Endodermal cell (in vitro differentiated cells): Measurements from ENCODE around the gene PFN3. TPM values are rescaled to one million over a fixed set of nuclear protein-coding genes. Genes with fewer than 3 reads are reported as not detected.
A peak's percentile ranks its signal among the peaks of the same experiment; 100 is the strongest.

Experiments used
- DNase-seq: peaks from one replicate; pipeline ENCODE4 v3.0.0-alpha.2; 2017
- H3K27ac ChIP-seq: 2 replicates; pipeline ENCODE4 v1.5.1; 2013; ENCODE audit warnings: mild to moderate bottlenecking, low read depth, low read length, moderate library complexity
- H3K27me3 ChIP-seq: 2 replicates; pipeline ENCODE4 v1.6.1; 2013; ENCODE audit warnings: mild to moderate bottlenecking, low read length, moderate library complexity; ENCODE audit not compliant: insufficient read depth, control insufficient read depth, poor library complexity, severe bottlenecking
- H3K36me3 ChIP-seq: 2 replicates; pipeline ENCODE4 v1.7.0; 2013; ENCODE audit warnings: mild to moderate bottlenecking, low read length, moderate library complexity; ENCODE audit not compliant: control insufficient read depth, insufficient read depth
- H3K4me1 ChIP-seq: one replicate; pipeline ENCODE4 v1.7.0; 2013; ENCODE audit warnings: low read length; ENCODE audit not compliant: control insufficient read depth, insufficient read depth
- H3K4me3 ChIP-seq: 2 replicates; pipeline ENCODE4 v1.5.1; 2013; ENCODE audit warnings: mild to moderate bottlenecking, low read length, moderate library complexity
- H3K9ac ChIP-seq: 2 replicates; pipeline ENCODE4 v1.6.1; 2013; ENCODE audit warnings: mild to moderate bottlenecking, low read length, moderate library complexity; ENCODE audit not compliant: poor library complexity, severe bottlenecking; ENCODE audit errors: extremely low read depth
- H3K9me3 ChIP-seq: 2 replicates; pipeline ENCODE4 v1.6.1; 2013; ENCODE audit warnings: mild to moderate bottlenecking, low read length, moderate library complexity; ENCODE audit not compliant: control insufficient read depth
- H3K27ac Mint-ChIP-seq: 2 replicates; pipeline ENCODE4 v1.8.0; 2020; ENCODE audit warnings: mixed read lengths
- H3K27me3 Mint-ChIP-seq: 2 replicates; pipeline ENCODE4 v1.8.0; 2021; ENCODE audit warnings: mild to moderate bottlenecking, mixed read lengths; ENCODE audit not compliant: insufficient read depth
- H3K36me3 Mint-ChIP-seq: 2 replicates; pipeline ENCODE4 v1.8.0; 2020; ENCODE audit warnings: low read depth, mixed read lengths
- H3K4me1 Mint-ChIP-seq: 2 replicates; pipeline ENCODE4 v1.8.0; 2020; ENCODE audit warnings: mixed read lengths
- H3K4me3 Mint-ChIP-seq: 2 replicates; pipeline ENCODE4 v1.8.0; 2020; ENCODE audit warnings: mild to moderate bottlenecking, moderate library complexity, mixed read lengths
- H3K9me3 Mint-ChIP-seq: 2 replicates; pipeline ENCODE4 v1.8.0; 2020; ENCODE audit warnings: mild to moderate bottlenecking, mixed read lengths
- WGBS, 2 experiments: methylation state at CpG; one replicate each; pipeline versions ENCODE4 v1.1.5 to v1.1.7; 2013; ENCODE audit warnings: missing lambda C conversion rate in 2 of 2, mixed read lengths in 1 of 2; ENCODE audit not compliant: insufficient coverage in 1 of 2, insufficient read length in 1 of 2; 5-methylcytosine and 5-hydroxymethylcytosine counted together
- total RNA-seq, 2 donors: library from RNA; stranded (reverse); fragmentation: NEBNext Ultra II Directional in 1 of 2; extraction: Animal tissue kit (Norgen Biotek cat#: 25700) in 1 of 2; gene quantifications; 2 replicates in 1 of 2; 3 replicates in 1 of 2; pipeline ENCODE4 v1.2.1, GENCODE V29; 2021
- TF ChIP-seq, protein P1 (sequence below): fragments of 200-600 bp; sonication (generic); conservative IDR thresholded peaks from 2 replicates; pipeline ENCODE4 v1.5.0; 2021; ENCODE audit warnings: antibody characterized with exemption, mild to moderate bottlenecking

PFN3 gene
- total RNA-seq, 2 donors from 2014 or later = not detected

GRCh38 chr5:177445917-177446199 is 45.4 kb upstream of the PFN3 start:
- H3K27ac Mint-ChIP-seq = no peak overlapping the region
- TF ChIP-seq, protein P1, sequence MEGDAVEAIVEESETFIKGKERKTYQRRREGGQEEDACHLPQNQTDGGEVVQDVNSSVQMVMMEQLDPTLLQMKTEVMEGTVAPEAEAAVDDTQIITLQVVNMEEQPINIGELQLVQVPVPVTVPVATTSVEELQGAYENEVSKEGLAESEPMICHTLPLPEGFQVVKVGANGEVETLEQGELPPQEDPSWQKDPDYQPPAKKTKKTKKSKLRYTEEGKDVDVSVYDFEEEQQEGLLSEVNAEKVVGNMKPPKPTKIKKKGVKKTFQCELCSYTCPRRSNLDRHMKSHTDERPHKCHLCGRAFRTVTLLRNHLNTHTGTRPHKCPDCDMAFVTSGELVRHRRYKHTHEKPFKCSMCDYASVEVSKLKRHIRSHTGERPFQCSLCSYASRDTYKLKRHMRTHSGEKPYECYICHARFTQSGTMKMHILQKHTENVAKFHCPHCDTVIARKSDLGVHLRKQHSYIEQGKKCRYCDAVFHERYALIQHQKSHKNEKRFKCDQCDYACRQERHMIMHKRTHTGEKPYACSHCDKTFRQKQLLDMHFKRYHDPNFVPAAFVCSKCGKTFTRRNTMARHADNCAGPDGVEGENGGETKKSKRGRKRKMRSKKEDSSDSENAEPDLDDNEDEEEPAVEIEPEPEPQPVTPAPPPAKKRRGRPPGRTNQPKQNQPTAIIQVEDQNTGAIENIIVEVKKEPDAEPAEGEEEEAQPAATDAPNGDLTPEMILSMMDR = no peak
- Histone ChIP-seq H3K4me1 (peaks cover 3% of the 10 kb centered on the region), H3K4me3 (peak overlapping the region; percentile 80), H3K9me3 (no peaks in the 10 kb centered on the region), H3K27ac (no peak overlapping the region), H3K9ac (no peak overlapping the region), H3K36me3 (no peaks in the 10 kb centered on the region), H3K27me3 (peaks cover 13% of the 10 kb centered on the region)
- DNase-seq = no peak
- H3K9me3 Mint-ChIP-seq = no peaks in the 10 kb centered on the region
- H3K36me3 Mint-ChIP-seq = peaks cover 3% of the 10 kb centered on the region
- H3K4me1 Mint-ChIP-seq = peaks cover 8% of the 10 kb centered on the region
- peak overlapping the region; percentile 47 for H3K4me3 Mint-ChIP-seq
- H3K27me3 Mint-ChIP-seq = peaks cover 54% of the 10 kb centered on the region
- WGBS, 2 experiments = 66% methylated on average over 8 of the region's 8 CpGs; no CpG with 5 or more reads in 1 of the 2 experiments

GRCh38 chr5:177445052-177445916 is 44.8 kb upstream of the PFN3 start:
- no peak overlapping the region for H3K27ac Mint-ChIP-seq
- peaks cover 3% of the 10 kb centered on the region for H3K36me3 Mint-ChIP-seq
- peak overlapping the region; percentile 47 for H3K4me3 Mint-ChIP-seq
- H3K27me3 Mint-ChIP-seq = peaks cover 49% of the 10 kb centered on the region
- Histone ChIP-seq H3K9ac (no peak overlapping the region), H3K27ac (no peak overlapping the region), H3K4me3 (no peak overlapping the region), H3K4me1 (peaks cover 3% of the 10 kb centered on the region), H3K9me3 (no peaks in the 10 kb centered on the region), H3K27me3 (peaks cover 13% of the 10 kb centered on the region), H3K36me3 (no peaks in the 10 kb centered on the region)
- peaks cover 8% of the 10 kb centered on the region for H3K4me1 Mint-ChIP-seq
- no peaks in the 10 kb centered on the region for H3K9me3 Mint-ChIP-seq
- TF ChIP-seq, protein P1 = no peak
- DNase-seq = no peak
- 88 to 97% methylated on average over 7 to 10 of the region's 10 CpGs for WGBS, 2 experiments

GRCh38 chr5:177444106-177445051 is 43.9 kb upstream of the PFN3 start:
- no peak overlapping the region for H3K4me3 Mint-ChIP-seq
- Histone ChIP-seq H3K27ac (no peak overlapping the region), H3K27me3 (peaks cover 13% of the 10 kb centered on the region), H3K9me3 (no peaks in the 10 kb centered on the region), H3K36me3 (peaks cover 3% of the 10 kb centered on the region), H3K4me3 (no peak overlapping the region), H3K9ac (no peak overlapping the region), H3K4me1 (peaks cover 3% of the 10 kb centered on the region)
- H3K9me3 Mint-ChIP-seq = no peaks in the 10 kb centered on the region
- TF ChIP-seq, protein P1 = no peak
- H3K4me1 Mint-ChIP-seq = peaks cover 8% of the 10 kb centered on the region
- 85 to 100% methylated on average over 3 to 7 of the region's 7 CpGs for WGBS, 2 experiments
- H3K27ac Mint-ChIP-seq = no peak overlapping the region
- H3K27me3 Mint-ChIP-seq = peaks cover 41% of the 10 kb centered on the region
- peaks cover 8% of the 10 kb centered on the region for H3K36me3 Mint-ChIP-seq
- no peak for DNase-seq
